CD4-positive, alpha-beta T cell (primary cell): ENCODE data around the gene LY6G6D. TPM values are rescaled to one million over a fixed set of nuclear protein-coding genes. Genes with fewer than 3 reads are reported as not detected.

Source experiments
- ATAC-seq: fragments of 200-7000 bp; cut with Tn5 transposase; one replicate; pipeline ENCODE4 v1.10.0; 2022; ENCODE audit warnings: mild to moderate bottlenecking; ENCODE audit not compliant: poor library complexity
- CTCF ChIA-PET: fragments of 350-600 bp; sonication (Branson Sonifier 250); formaldehyde crosslinking; loops from one replicate; lab custom pipeline; 2021; ENCODE audit warnings: antibody characterized with exemption, inconsistent platforms; lab: Charles Lee
- POLR2A ChIA-PET: fragments of 350-600 bp; sonication (Branson Sonifier 250); formaldehyde crosslinking; loops from one replicate; lab custom pipeline; 2021; ENCODE audit warnings: antibody characterized with exemption, inconsistent platforms; lab: Charles Lee
- DNase-seq, 14 experiments: peaks; one replicate each; pipeline ENCODE4 v3.0.0-alpha.2; 2013 to 2020; ENCODE audit warnings: mixed read lengths in 2 of 14
- H3K27ac ChIP-seq, 2 donors: one replicate each; pipeline versions ENCODE4 v1.5.1 to v1.7.0; 2013; ENCODE audit warnings: low read length in 2 of 2, low read depth in 1 of 2, mild to moderate bottlenecking in 1 of 2
- H3K27me3 ChIP-seq, 2 experiments: 1 replicate in 1 of 2; 2 replicates in 1 of 2; pipeline versions ENCODE4 v1.6.1 to v1.7.0; 2013; ENCODE audit warnings: low read length in 2 of 2, control low read depth in 1 of 2, mild to moderate bottlenecking in 1 of 2, moderate library complexity in 1 of 2; ENCODE audit not compliant: insufficient read depth in 2 of 2, control insufficient read depth in 1 of 2
- H3K36me3 ChIP-seq: one replicate; pipeline ENCODE4 v1.6.1; 2013; ENCODE audit warnings: low read length, control low read depth; ENCODE audit not compliant: insufficient read depth
- H3K4me1 ChIP-seq: one replicate; pipeline ENCODE4 v1.6.1; 2013; ENCODE audit warnings: low read length, control low read depth; ENCODE audit not compliant: insufficient read depth
- H3K4me3 ChIP-seq: one replicate; pipeline ENCODE4 v1.5.1; 2013; ENCODE audit warnings: mild to moderate bottlenecking, low read length, moderate library complexity
- H3K9me3 ChIP-seq, 2 experiments: 1 replicate in 1 of 2; 2 replicates in 1 of 2; pipeline versions ENCODE4 v1.6.1 to v1.7.0; 2013; ENCODE audit warnings: low read length in 2 of 2, mild to moderate bottlenecking in 2 of 2, control low read depth in 1 of 2, moderate library complexity in 1 of 2; ENCODE audit not compliant: control insufficient read depth in 1 of 2, insufficient read depth in 1 of 2
- H3K27ac Mint-ChIP-seq: one replicate; pipeline ENCODE4 v1.8.0; 2020; ENCODE audit warnings: mixed read lengths
- H3K27me3 Mint-ChIP-seq: one replicate; pipeline ENCODE4 v1.8.0; 2021; ENCODE audit warnings: mixed read lengths
- H3K36me3 Mint-ChIP-seq: one replicate; pipeline ENCODE4 v1.8.0; 2021; ENCODE audit warnings: low read depth, mixed read lengths
- H3K4me1 Mint-ChIP-seq: one replicate; pipeline ENCODE4 v1.8.0; 2021; ENCODE audit warnings: low read depth, mixed read lengths
- H3K4me3 Mint-ChIP-seq: one replicate; pipeline ENCODE4 v1.8.0; 2020; ENCODE audit warnings: mild to moderate bottlenecking, mixed read lengths
- H3K9me3 Mint-ChIP-seq: one replicate; pipeline ENCODE4 v1.8.0; 2020; ENCODE audit warnings: mixed read lengths
- intact Hi-C, 2 experiments: fragments of 100-400 bp; cut with DNase I in 1 of 2; cut with micrococcal nuclease in 1 of 2; formaldehyde crosslinking; loops; one replicate each; pipeline versions ENCODE4 v1.15.1 to v1.9.0; 2023 to 2025; cut with DNase I, micrococcal nuclease
- total RNA-seq, 174 experiments: library from RNA in 2 of 174; stranded (reverse) in 2 of 174; gene quantifications; one replicate each; pipeline ENCODE4 v1.2.3 and lab custom pipeline; 2021 to 2026
- TF ChIP-seq, protein P1 (sequence below): fragments of 200-600 bp; IDR thresholded peaks from one replicate; pipeline ENCODE4 v1.8.0; 2022; ENCODE audit warnings: antibody characterized with exemption, mild to moderate bottlenecking

Gene LY6G6D
- total RNA-seq, 2 experiments from 2014 or later, result not detected

DNA sequence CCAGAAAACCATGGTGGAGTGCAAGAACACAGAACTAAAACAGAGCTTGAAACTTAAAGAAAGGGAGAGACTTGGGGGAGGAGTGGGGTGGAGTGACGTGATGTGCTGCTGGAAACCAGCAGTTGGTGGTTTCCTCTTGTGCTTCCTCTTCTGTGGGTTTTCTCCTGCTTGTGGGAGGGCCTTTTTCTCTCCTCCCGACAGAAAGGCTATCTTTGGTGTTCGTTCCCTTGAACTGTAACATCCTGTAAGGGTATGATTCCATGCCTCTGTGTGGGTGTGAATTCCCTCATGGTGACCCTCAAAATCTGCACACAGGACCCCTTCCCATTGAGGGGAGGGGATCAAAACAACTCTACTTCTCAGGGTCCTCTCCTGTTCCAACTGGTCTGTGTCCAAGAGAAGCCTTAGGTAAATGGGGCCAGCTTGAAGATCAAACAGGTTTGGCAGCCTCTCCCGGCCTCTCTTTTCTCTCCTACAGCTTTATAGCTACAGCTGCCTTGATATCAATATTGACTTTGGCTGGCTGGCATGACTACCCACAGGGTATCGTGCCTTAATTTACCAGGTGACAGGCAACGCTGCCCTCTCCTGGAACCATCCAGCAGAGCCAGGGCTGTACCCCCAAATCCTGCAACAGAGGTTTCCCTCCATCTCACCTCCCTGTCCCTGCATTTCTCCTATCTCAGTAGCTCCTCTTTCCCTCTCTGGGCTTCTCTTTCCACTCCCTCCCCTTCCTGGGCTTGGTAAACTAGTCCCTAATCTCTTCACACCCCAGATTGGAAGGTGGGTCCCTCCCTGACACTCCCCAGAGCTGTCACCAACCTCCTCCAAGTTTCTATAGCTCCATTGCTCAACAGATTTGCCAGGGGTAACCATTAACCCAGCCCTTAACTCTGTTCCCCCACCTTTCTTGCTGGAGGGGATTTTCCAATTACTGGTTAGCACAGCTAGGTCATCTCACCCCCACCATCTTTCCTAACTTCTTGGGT is 23.1 kb downstream of the LY6G6D start:
- no peaks in the 10 kb centered on the region for H3K27me3 Mint-ChIP-seq
- Histone ChIP-seq H3K4me3 (peak overlapping the region; percentile 28), H3K9me3 (no peaks in the 10 kb centered on the region), H3K27ac (peak overlapping the region; percentile 62 to 76), H3K36me3 (peaks cover 10% of the 10 kb centered on the region), H3K4me1 (peaks cover 69% of the 10 kb centered on the region), H3K27me3 (no peaks in the 10 kb centered on the region)
- peak; percentile 40 to 92 (median 56) for DNase-seq
- H3K4me3 Mint-ChIP-seq, result peak overlapping the region; percentile 90
- peak overlapping the region; percentile 85 for H3K27ac Mint-ChIP-seq
- CTCF ChIA-PET, result interaction anchor here (0.6 to 4.9 kb wide), 15 partner anchors 11 to 539 kb away, joined by 3 to 41 read pairs (median 5); partner anchors contain the start of genes DDAH2, LSM2, LY6G5C and VARS1
- TF ChIP-seq, protein P1, sequence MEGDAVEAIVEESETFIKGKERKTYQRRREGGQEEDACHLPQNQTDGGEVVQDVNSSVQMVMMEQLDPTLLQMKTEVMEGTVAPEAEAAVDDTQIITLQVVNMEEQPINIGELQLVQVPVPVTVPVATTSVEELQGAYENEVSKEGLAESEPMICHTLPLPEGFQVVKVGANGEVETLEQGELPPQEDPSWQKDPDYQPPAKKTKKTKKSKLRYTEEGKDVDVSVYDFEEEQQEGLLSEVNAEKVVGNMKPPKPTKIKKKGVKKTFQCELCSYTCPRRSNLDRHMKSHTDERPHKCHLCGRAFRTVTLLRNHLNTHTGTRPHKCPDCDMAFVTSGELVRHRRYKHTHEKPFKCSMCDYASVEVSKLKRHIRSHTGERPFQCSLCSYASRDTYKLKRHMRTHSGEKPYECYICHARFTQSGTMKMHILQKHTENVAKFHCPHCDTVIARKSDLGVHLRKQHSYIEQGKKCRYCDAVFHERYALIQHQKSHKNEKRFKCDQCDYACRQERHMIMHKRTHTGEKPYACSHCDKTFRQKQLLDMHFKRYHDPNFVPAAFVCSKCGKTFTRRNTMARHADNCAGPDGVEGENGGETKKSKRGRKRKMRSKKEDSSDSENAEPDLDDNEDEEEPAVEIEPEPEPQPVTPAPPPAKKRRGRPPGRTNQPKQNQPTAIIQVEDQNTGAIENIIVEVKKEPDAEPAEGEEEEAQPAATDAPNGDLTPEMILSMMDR, result no peak
- H3K4me1 Mint-ChIP-seq, result peaks cover 77% of the 10 kb centered on the region
- peaks cover 41% of the 10 kb centered on the region for H3K36me3 Mint-ChIP-seq
- no peaks in the 10 kb centered on the region for H3K9me3 Mint-ChIP-seq
- intact Hi-C loops, result loop anchor here (1.0 to 5.0 kb wide), 6 partner anchors 9 to 79 kb away; partner anchors contain the start of genes ABHD16A (in 2 of the 2), VARS1 (in 2 of the 2), DDAH2 (in 1 of the 2) and HSPA1A (in 1 of the 2)
- ATAC-seq, result peak; percentile 52
- POLR2A ChIA-PET, result interaction anchor here (0.6 to 2.8 kb wide), 23 partner anchors 8 to 1234 kb away, joined by 3 to 21 read pairs (median 5); partner anchors contain the start of genes ABHD16A, BAG6, DDAH2 and DXO

DNA sequence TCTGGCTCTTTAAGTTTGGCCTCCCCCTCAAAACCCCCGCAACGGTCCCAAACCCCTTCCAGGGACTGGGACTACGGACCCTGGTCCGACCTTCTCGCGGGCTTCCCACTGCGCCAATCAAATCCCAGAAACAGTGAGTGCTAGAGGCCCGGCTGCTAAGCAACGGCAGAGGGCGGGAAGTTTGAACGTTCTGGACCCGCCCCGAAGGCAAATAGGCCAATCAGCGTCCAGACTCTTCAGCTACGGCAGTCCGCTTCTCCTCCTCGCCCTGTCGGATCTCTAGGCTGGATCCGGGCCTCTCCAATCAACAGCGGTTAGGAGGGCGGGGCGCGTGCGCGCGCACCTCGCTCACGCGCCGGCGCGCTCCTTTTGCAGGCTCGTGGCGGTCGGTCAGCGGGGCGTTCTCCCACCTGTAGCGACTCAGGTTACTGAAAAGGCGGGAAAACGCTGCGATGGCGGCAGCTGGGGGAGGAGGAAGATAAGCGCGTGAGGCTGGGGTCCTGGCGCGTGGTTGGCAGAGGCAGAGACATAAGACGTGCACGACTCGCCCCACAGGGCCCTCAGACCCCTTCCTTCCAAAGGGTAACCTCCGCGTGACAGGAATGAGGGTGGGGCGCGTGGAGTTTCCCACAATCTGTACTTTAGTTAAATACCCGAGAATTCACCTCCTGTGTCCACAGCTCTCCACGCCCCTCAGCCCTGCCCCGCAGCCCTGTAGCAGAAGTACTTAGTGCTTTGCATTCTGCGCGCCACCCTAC is 24.7 kb downstream of the LY6G6D start, which contains the start of gene MSH5:
Gene MSH5 (plus strand): TSS at position 367 of the 758 bp plus-strand sequence. CDS start 462 bp downstream, outside the sequence.
- peak within 1 kb of the TSS; percentile 87 for H3K4me3 ChIP-seq
- ChIA-PET POLR2A (interaction anchor here (0.7 to 2.8 kb wide), 17 partner anchors 10 to 232 kb away, joined by 3 to 21 read pairs (median 5); partner anchors contain the start of genes ABHD16A, BAG6, DDAH2 and DXO), CTCF (interaction anchor here (0.7 to 4.9 kb wide), 9 partner anchors 12 to 90 kb away, joined by 3 to 41 read pairs (median 6); partner anchors contain the start of genes DDAH2, LSM2 and VARS1)
- no peaks in the 10 kb centered on the region for H3K36me3 ChIP-seq
- peak; percentile 85 for ATAC-seq
- TF ChIP-seq, protein P1, result no peak
- peaks cover 61% of the 10 kb centered on the region for H3K4me1 Mint-ChIP-seq
- H3K27me3 ChIP-seq, result no peaks in the 10 kb centered on the region
- H3K27me3 Mint-ChIP-seq, result no peaks in the 10 kb centered on the region
- peak; percentile 85 to 98 (median 93) for DNase-seq
- no peaks in the 10 kb centered on the region for H3K9me3 ChIP-seq
- peak within 1 kb of the TSS; percentile 90 for H3K4me3 Mint-ChIP-seq
- H3K9me3 Mint-ChIP-seq, result no peaks in the 10 kb centered on the region
- peak within 1 kb of the TSS; percentile 85 for H3K27ac Mint-ChIP-seq
- peak within 1 kb of the TSS; percentile 38 to 58 for H3K27ac ChIP-seq
- H3K36me3 Mint-ChIP-seq, result peaks cover 27% of the 10 kb centered on the region
- intact Hi-C loops, result loop anchor here (2.0 to 5.0 kb wide), 5 partner anchors 33 to 77 kb away; partner anchors contain the start of genes ABHD16A (in 2 of the 2), VARS1 (in 2 of the 2), HSPA1A (in 1 of the 2) and HSPA1L (in 1 of the 2)
- H3K4me1 ChIP-seq, result peaks cover 53% of the 10 kb centered on the region
